DMS 273 (cell line): Measurements from ENCODE around the gene PDE3B.
"Not testable (repeated sequence)": the region's sequence is repeated elsewhere in the genome, so short reads cannot be mapped to it uniquely, and the experiment has no call there.

Experiments
- DNase-seq: peaks from one replicate; lab custom pipeline; 2025; ENCODE audit not compliant: unreplicated experiment; lab: John Stamatoyannopoulos, UW

The PDE3B gene

DNA sequence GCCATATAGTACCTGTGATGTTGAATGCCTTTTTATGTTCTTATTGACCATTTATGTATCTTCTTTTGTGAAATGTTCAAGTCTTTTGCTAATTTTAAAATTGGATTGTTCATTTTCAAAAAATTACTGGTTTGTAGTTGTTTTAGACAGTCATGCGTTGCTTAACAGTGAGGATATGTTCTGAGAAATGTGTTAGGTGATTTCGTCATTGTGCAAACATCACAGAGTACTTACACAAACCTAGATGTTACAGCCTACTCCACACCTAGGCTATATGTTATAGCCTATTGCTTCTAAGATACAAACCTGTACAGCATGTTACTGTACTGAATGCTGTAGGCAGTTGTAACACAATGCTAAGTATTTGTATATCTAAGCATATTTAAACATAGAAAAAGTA, 32.5 kb downstream of the PDE3B start:
- DNase-seq, result no peak

GRCh38 chr11:14677146-14677545, 33.5 kb downstream of the PDE3B start:
- DNase-seq, result no peak

DNA sequence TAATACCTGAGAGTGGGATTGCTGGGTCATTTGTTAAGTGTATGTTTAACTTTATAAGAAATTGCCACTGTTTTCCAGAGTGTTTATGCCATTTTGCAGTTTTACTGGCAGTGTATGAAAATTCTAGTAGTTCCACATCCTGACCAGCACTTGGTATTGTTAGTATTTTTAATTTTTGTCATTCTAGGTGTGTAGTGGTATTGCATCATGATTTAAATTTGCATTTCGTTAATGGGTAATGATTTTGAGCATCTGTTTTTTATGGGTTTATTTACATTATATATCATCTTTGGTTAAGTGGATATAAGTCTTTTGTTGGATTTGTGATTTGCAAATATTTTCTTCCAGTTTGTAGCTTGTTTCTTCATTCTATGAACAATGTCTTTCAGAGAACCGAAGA, 34.7 kb downstream of the PDE3B start:
- DNase-seq, result no peak

GRCh38 chr11:14679662-14680061, 36.1 kb downstream of the PDE3B start:
- no peak for DNase-seq

DNA sequence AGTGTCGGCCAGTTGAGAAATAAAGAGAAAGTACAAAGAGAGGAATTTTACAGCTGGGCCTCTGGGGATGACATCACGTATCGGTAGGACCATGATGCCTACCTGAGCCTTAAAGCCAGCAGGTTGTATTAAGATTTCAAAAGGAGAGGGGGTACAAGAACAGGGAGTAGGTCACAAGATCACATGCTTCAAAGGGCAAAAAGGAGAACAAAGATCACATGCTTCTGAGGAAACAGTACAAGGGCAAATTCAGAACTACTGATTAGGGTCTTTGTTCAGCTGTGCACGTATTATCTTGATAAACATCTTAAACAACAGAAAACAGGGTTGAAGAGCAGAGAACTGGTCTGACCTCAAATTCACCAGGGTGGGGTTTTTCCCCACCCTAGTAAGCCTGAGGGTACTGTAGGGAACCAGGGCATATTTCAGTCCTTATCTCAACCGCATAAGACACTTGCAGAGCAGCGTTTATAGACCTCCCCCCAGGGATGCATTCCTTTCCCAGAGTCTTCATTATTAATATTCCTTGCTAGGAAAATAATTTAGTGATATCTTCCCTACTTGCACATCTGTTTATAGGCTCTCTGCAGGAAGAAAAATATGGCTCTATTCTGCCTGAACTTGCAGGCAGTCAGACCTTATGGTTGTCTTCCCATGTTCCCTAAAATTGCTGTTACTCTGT, 40.8 kb downstream of the PDE3B start:
- not testable (repeated sequence) for DNase-seq

DNA sequence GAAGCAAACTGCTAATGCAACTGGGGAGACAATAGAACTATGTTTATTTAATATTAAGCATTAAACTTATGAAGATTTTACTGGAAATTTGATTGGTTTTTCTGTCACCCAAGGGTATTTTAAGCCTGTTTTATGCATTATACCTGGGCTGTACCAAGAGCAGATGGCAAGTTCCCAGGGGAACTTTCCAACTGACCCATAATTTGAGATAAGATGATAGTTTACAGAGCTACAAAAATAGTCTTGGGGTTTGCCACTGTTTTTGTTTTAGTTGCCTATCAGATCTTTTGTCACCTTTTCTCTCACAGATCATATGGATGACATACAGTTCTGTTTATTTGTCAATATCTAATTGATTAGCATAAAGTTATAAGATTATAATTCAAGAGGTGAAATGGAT, 43.9 kb downstream of the PDE3B start:
- peak; percentile 50 for DNase-seq

DNA sequence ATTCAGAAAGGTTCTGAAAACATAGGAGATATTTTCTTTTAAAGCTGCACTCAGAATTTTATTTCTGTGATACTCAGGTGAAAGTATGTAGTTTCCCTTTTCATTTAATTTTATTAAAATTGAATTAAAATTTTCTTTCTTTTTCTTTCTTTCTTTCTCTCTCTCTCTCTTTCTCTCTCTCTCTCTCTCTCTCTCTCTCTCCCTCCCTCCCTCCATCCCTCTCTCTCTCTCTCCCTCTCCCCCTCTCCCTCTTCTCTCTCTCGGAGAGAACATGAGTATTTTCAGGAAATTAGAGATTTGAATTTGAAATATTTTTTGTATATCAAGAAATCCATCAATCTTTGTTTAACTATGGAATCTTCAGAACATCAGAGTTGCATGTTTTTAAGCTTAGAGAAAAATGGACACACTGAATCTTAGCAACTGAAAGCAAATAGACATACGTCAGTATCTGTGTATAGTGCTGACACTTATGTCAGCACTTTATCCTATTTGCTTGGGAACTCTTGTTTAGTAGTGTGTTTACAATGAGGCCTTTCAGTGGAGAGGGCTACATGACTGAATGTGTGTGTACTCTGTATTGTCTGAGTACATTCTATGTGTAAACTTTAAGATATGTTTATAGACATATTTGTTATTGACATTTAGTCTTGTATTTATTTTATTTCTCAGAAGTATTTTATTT, 44.5 kb downstream of the PDE3B start:
- no peak for DNase-seq

GRCh38 chr11:14695656-14696055, 52.1 kb downstream of the PDE3B start:
- not testable (repeated sequence) for DNase-seq

DNA sequence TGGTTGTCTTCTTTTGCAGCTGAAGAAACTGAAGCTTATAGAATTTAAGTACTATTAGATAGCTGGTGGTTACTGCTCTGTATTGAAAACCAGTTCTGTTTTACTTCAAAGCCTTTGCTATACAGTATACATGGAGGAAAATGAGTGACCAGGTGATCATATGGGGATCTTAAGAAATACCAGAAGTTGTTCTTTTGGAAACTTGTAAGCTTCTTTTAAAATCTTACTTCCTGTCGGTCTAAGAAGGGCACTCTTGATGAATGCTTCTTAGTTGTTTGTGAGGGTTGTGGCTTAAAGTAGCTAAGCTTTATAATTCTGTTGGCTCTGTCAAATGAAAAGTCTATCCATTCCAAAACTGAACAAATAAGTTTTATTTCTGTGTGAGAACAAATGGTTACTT, 55.2 kb downstream of the PDE3B start:
- no peak for DNase-seq

- DNase-seq, result no peak
These were observed 57.0 kb downstream of the PDE3B start for GRCh38 chr11:14700593-14700992.

DNA sequence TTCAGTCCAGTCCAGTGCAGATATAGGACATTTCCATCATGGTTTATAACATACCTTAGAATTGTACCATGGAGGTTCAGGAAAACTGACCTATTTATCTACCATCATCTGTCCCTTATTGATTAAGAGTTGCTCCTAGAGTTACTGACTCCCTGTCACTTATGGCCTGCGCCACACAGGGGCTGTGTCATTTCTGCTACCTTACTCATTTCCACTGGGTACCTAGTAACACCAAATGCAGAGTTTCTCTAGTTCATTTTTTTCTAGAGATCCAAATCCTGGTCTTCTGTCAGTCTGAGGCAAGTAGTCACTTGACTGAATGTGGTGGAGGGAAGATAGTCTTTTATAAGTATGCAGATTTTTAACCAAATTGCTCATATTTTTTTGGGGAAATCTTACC, 59.2 kb downstream of the PDE3B start:
- DNase-seq, result no peak

DNA sequence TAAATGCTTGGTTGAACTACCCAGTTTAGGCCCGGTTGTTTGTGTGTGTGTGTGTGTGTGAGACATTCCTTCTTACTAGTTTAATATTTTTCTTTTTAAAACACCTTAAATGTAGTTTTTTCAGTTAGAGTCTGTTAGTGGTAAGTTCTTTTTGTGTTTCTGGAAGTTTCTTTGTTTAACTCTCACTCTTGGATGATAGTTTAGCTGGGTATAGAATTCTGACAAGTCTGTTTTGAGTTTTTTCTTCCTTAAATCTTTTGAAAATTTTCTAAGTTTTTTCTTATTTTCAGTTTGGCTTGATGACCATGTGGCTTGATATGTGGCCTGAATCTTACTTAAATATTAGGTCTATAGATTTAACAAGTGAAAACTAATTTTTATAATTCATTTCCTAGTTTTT, 60.1 kb downstream of the PDE3B start:
- DNase-seq, result peak; percentile 5

GRCh38 chr11:14705067-14705466, 61.5 kb downstream of the PDE3B start:
- no peak for DNase-seq

DNA sequence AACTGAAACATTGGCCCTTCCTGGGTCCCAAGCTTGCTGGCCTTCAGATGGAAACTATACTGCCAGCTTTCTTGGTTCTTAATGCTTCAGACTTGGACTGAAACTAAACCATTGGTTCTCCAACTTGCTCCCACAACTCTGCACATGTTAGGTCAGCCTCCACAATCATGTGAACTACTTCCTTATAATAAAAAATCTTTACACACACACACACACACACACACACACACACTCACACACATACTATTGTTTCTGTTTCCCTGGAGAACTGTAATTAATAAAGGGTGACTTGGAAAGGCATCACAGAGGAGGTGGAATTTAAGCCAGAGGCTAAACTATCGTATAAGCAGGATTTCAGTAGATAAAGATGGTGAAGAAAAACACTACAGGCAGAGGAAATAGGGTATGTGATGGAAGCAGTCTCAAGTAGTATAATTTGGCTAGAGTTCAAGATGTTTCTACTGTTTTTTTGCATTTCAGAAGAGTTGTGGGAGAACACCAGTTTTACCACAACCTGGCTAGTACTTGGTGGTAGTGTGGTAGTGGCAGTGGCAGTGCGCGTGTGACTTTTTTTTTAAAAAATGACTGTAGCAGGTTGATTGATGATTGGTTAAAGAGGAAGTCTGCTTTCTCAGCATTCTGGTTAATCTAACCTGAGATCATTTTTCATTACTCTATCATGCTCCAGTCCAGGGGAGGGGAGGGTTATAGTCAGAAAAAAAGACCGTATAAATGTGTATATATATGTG, 70.1 kb downstream of the PDE3B start:
- DNase-seq, result no peak

DNA sequence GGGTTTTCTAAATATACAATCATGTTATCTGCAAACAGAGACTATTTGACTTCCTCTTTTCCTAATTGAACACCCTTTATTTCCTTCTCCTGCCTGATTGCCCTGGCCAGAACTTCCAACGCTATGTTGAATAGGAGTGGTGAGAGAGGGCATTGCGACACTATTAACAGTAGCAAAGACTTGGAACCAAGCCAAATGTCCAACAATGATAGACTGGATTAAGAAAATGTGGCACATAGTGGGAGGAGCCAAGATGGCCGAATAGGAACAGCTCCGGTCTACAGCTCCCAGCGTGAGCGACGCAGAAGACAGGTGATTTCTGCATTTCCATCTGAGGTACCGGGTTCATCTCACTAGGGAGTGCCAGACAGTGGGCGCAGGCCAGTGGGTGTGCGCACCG, 72.1 kb downstream of the PDE3B start:
- DNase-seq, result not testable (repeated sequence)

DNA sequence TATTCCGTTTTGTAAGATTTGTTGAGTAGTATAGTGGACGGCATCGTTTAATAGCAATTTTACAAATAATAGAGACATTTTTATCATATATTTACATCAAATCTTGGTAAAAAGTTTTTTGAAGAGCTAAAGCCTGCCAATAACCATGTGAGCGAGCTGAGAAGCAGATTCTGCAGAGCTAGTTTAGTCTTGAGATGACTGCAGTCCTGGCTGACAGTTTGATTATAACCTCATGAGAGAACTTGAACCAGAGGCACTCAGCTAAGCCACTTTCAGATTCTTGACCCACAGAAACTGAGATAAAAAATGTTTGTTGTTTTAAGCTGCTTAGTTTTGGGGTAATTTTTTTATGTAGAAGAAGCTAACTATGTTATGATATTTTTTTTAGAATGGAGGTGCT, 78.9 kb downstream of the PDE3B start:
- DNase-seq, result no peak

DNA sequence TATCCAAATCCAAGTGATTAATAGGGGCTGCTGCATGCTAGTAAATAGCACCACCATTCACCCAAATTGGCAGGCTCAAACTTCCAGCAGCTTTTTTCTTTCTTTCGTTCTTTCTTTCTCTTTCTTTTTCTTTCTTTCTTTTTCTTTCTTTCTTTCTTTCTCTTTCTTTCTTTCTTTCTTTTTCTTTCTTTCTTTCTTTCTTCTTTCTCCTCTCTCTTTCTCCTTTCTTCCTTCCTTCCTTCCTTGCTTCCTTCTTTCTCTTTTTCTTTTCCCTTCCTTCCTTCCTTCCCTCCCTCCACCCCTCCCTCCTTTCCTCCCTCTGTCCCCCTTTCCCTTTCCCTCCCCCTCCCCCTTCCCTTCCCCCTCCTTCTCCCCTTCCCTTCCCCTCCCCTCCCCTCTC, 81.5 kb downstream of the PDE3B start:
- no peak for DNase-seq

DNA sequence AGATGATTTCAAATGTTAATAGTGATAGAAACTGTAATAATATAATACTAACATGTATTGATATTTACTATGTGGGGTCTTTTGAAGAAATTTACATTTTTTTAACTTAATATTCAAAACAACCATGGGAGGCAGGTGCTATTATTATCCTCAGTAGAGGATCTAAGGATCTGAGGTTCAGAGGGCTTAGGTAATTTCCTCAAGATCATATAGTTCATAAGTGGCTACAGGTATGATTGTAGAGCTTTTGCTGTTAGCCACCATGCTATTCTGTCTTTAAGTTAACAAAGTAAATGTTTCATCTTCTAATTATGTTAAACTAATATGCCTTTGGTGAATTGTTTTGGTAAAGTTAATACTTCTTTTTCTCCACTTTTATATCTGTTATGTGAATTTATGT, 83.6 kb downstream of the PDE3B start:
- DNase-seq, result no peak

GRCh38 chr11:14727746-14728145, 84.1 kb downstream of the PDE3B start:
- no peak for DNase-seq

DNA sequence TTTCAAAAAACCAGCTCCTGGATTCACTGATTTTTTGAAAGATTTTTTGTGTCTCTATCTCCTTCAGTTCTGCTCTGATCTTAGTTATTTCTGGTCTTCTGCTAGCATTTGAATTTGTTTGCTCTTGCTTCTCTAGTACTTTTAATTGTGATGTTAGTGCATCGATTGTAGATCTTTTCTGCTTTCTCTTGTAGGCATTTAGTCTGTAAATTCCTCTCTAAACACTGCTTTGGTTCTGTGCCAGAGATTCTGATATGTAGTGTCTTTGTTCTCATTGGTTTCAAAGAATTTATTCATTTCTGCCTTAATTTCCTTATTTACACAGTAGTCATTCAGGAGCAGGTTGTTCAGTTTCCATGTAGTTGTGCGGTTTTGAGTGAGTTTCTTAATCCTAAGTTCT, 96.9 kb downstream of the PDE3B start:
- not testable (repeated sequence) for DNase-seq

GRCh38 chr11:14741195-14741594, 97.6 kb downstream of the PDE3B start:
- no peak for DNase-seq

DNA sequence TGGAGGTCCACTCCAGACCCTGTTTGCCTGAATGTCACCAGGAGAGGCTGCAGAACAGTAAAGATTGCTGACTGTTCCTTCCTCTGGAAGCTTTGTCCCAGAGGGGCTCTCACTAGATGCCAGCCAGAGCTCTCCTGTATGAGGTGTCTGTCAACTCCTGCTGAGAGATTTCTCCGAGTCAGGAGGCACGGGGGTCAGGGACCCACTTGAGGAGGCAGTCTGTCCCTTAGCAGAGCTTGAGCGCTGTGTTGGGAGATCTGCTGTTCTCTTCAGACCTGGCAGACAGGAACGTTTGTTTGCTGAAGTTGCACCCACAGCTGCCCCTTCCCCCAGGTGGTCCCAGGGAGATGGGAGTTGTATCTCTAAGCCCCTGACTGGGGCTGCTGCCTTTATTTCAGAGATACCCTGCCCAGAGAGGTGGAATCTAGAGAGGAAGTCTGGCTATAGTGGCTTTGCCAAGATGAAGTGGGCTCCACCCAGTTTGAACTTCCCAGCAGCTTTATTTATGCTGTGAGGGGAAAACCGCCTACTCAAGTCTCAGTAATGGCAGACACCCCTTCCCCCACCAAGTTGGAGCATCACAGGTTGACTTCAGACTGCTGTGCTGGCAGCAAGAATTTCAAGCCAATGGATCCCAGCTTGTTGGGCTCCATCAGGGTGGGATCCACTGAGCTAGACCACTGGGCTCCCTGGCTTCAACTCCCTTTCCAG, 99.4 kb downstream of the PDE3B start:
- DNase-seq, result no peak
